ENCODE data around the gene SLC19A1. TPM values are rescaled to one million over a fixed set of nuclear protein-coding genes. Genes with fewer than 3 reads are reported as not detected.

SLC19A1 gene
- total and polyA plus RNA-seq, 4 donors: 8.4 to 28.0 (median 13.0) TPM

DNA sequence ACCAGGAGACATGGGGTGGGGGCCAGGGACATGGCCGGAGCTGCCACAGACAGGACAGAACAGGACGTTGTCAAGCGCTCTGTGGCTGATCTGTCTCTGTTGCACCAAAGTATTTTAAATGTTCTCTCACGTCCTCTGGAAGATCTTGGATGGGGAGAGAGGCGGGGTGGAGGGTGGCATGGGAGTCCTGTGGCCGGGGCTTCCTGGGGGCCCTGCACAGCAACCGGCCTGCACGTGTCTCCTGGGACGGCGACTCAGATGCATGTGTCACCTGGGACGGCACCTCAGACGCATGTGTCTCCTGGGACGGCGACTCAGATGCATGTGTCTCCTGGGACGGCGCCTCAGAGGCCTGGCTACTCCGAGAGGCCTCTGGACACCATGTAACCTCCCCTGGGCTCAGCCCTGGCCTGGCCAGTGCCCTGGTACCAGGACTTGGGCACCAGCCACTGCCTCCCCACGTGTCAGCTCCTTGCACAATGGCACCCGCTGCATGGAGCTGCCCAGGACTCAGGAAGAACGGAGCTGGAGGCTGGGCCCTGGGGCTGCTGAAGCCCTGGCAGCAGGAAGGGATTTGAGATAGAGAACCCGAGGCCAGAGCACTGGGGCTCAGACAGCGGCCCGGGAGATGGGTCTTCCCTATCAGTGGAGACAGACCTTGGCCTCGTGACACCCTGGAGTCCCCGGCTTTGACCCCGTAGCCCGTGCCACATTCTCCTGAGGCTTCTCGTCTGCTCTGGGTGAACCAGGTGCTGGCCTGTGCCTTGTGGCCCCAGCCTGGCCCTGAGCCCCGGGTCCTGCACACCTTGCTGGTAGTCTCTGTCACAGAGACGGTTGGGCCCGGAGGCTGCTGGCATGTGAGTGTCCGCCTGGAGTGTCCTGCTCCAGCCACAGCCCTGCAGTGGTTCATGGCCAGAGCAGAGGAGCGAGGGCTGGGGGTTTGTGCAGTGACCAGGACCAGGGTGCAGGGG is 14.7 kb upstream of the SLC19A1 start:
- Histone ChIP-seq H3K27ac (ENCODE audit: low read depth in 1 of 2, low read length in 2 of 2) (no peak overlapping the region), H3K9ac (ENCODE audit: low read depth in 1 of 2, low read length in 2 of 2) (no peak overlapping the region), H3K4me1 (ENCODE audit: control insufficient read depth in 4 of 4, insufficient read depth in 4 of 4, low read length in 3 of 4) (peaks cover 0 to 16% (median 6%) of the 10 kb centered on the region in 4 donors), H3K27me3 (ENCODE audit: control insufficient read depth in 4 of 4, insufficient read depth in 4 of 4, low read length in 3 of 4) (no peaks in the 10 kb centered on the region), H3K4me3 (ENCODE audit: low read depth in 1 of 3, low read length in 3 of 3) (no peak overlapping the region), H3K36me3 (ENCODE audit: control insufficient read depth in 4 of 4, insufficient read depth in 3 of 4, low read depth in 1 of 4, low read length in 3 of 4) (no peaks in the 10 kb centered on the region), H3K9me3 (ENCODE audit: control insufficient read depth in 4 of 4, low read length in 3 of 4) (no peaks in the 10 kb centered on the region)
- 82% methylated on average over 33 of the region's 33 CpGs for WGBS
- DNase-seq (ENCODE audit: low spot score): no peak
- TF ChIP-seq RXRA (IDR thresholded peaks at IDR 0.05): peak; percentile 22 to 33
- no peak for TF ChIP-seq HNF4G (IDR thresholded peaks at IDR 0.05)
- TF ChIP-seq YY1 (IDR thresholded peaks at IDR 0.05): peak; percentile 27
- TF ChIP-seq RAD21 (IDR thresholded peaks at IDR 0.05): peak in 1 of 2 donors; percentile 52
- TF ChIP-seq SP1 (IDR thresholded peaks at IDR 0.05): peak; percentile 10
- TF ChIP-seq HNF4A (conservative IDR thresholded peaks at IDR 0.05): peak; percentile 22 to 48
- no peak for TF ChIP-seq FOXA1 (IDR thresholded peaks at IDR 0.05)
- TF ChIP-seq, protein P1, sequence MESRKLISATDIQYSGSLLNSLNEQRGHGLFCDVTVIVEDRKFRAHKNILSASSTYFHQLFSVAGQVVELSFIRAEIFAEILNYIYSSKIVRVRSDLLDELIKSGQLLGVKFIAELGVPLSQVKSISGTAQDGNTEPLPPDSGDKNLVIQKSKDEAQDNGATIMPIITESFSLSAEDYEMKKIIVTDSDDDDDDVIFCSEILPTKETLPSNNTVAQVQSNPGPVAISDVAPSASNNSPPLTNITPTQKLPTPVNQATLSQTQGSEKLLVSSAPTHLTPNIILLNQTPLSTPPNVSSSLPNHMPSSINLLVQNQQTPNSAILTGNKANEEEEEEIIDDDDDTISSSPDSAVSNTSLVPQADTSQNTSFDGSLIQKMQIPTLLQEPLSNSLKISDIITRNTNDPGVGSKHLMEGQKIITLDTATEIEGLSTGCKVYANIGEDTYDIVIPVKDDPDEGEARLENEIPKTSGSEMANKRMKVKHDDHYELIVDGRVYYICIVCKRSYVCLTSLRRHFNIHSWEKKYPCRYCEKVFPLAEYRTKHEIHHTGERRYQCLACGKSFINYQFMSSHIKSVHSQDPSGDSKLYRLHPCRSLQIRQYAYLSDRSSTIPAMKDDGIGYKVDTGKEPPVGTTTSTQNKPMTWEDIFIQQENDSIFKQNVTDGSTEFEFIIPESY (IDR thresholded peaks at IDR 0.05): no peak

DNA sequence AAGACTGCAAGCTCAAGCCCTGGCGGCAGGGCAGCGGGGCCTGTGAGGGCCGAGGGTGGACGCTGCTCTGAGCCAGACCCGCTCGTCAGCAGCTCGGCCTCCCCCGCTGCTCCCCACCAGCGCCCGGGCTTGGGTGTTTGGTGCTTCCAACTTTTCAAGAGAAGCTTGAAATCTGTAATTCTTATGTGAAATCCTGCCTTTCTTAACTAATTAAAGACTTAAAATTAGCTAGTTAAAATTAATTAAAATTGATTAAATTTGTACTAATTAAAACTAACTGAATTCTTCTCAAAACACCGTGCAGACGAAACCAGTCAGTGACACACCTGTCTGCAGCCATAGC is 14.0 kb upstream of the SLC19A1 start:
- no peaks in the 10 kb centered on the region for H3K27me3 ChIP-seq (ENCODE audit: control insufficient read depth in 4 of 4, insufficient read depth in 4 of 4, low read length in 3 of 4)
- H3K27ac ChIP-seq (ENCODE audit: low read depth in 1 of 2, low read length in 2 of 2): peak overlapping the region in 1 of 2 donors; percentile 66
- no peaks in the 10 kb centered on the region for H3K36me3 ChIP-seq (ENCODE audit: control insufficient read depth in 4 of 4, insufficient read depth in 3 of 4, low read depth in 1 of 4, low read length in 3 of 4)
- H3K9ac ChIP-seq (ENCODE audit: low read depth in 1 of 2, low read length in 2 of 2): no peak overlapping the region
- no peaks in the 10 kb centered on the region for H3K9me3 ChIP-seq (ENCODE audit: control insufficient read depth in 4 of 4, low read length in 3 of 4)
- peak overlapping the region in 1 of 3 donors; percentile 52 for H3K4me3 ChIP-seq (ENCODE audit: low read depth in 1 of 3, low read length in 3 of 3)
- no peak for DNase-seq (ENCODE audit: low spot score)
- TF ChIP-seq JUND (IDR thresholded peaks at IDR 0.05) (no peak), TAF1 (conservative IDR thresholded peaks at IDR 0.05) (no peak), EGR1 (IDR thresholded peaks at IDR 0.05; ENCODE audit: low read depth in 2 of 2) (no peak), FOXA2 (IDR thresholded peaks at IDR 0.05) (no peak), SP1 (IDR thresholded peaks at IDR 0.05) (no peak)
- TF ChIP-seq, protein P2, sequence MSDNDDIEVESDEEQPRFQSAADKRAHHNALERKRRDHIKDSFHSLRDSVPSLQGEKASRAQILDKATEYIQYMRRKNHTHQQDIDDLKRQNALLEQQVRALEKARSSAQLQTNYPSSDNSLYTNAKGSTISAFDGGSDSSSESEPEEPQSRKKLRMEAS (IDR thresholded peaks at IDR 0.05): no peak
- TF ChIP-seq, protein P3, sequence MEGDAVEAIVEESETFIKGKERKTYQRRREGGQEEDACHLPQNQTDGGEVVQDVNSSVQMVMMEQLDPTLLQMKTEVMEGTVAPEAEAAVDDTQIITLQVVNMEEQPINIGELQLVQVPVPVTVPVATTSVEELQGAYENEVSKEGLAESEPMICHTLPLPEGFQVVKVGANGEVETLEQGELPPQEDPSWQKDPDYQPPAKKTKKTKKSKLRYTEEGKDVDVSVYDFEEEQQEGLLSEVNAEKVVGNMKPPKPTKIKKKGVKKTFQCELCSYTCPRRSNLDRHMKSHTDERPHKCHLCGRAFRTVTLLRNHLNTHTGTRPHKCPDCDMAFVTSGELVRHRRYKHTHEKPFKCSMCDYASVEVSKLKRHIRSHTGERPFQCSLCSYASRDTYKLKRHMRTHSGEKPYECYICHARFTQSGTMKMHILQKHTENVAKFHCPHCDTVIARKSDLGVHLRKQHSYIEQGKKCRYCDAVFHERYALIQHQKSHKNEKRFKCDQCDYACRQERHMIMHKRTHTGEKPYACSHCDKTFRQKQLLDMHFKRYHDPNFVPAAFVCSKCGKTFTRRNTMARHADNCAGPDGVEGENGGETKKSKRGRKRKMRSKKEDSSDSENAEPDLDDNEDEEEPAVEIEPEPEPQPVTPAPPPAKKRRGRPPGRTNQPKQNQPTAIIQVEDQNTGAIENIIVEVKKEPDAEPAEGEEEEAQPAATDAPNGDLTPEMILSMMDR (IDR thresholded peaks at IDR 0.05; ENCODE audit: low read depth, low read length, missing input control): no peak
- H3K4me1 ChIP-seq (ENCODE audit: control insufficient read depth in 4 of 4, insufficient read depth in 4 of 4, low read length in 3 of 4): peaks cover 0 to 16% (median 6%) of the 10 kb centered on the region in 4 donors
- WGBS: 60% methylated on average over 12 of the region's 12 CpGs
